Measurements from ENCODE around the gene SLC4A8.

GRCh38 chr12:51413791-51414190, 10.8 kb upstream of the SLC4A8 start:
- TF ChIP-seq CTCF (conservative IDR thresholded peaks at IDR 0.05; ENCODE audit: low read length) (no peak), EZH2phosphoT487 (IDR thresholded peaks at IDR 0.05; ENCODE audit: borderline replicate concordance, low read depth, low read length) (no peak)
